GM12864 (cell line): ENCODE results near the gene HPDL.

Experiments
- DNase-seq: peaks from one replicate; pipeline ENCODE4 v3.0.0-alpha.2; 2011; ENCODE audit warnings: low read depth
- H3K4me3 ChIP-seq: 2 replicates; pipeline ENCODE4 v1.5.1; 2011; ENCODE audit warnings: mild to moderate bottlenecking, low read depth, low read length, control low read depth
- CTCF ChIP-seq: IDR thresholded peaks from 2 replicates; pipeline ENCODE4 v1.5.1; 2011; ENCODE audit warnings: low read depth, mild to moderate bottlenecking, moderate library complexity, low read length, control low read depth, inconsistent platforms; ENCODE audit errors: missing control alignments

HPDL gene

GRCh38 chr1:45322486-45323040 is 4.1 kb upstream of the HPDL start:
- no peak overlapping the region for H3K4me3 ChIP-seq
- DNase-seq, result no peak
- no peak for TF ChIP-seq CTCF

DNA sequence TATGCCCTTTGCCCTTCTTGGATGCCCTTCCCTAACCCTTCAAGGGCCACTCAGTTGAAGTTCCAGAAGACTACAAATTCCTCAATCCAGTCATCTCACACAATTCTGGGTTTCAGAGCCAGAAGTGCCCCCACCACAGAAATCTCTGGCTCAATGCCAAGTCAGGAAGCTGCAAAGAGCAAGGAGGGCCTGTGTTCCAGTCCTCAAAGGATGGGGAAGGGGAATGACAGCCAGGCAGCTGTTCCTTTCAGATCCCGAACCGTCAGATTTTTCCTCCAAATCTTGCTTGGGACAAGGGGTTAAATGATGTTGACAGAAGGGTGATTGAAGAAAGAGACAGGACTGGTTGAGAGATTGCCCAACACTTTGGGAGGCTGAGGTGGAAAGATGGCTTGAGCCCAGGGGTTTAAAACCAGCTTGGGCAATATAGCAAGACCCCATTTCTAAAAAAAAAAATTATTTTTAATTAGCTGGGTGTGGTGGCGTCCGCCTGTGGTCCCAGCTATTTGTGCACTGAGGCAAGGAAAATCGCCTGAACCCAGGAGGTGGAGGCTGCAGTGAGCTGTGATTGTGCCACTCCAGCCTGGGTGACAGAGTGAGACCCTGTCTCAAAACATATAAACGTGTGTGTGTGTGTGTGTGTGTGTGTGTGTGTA is 716 bp upstream of the HPDL start:
- no peak for DNase-seq
- no peak for TF ChIP-seq CTCF
- peak overlapping the region; percentile 78; the same call in 1 of the 2 replicates for H3K4me3 ChIP-seq

DNA sequence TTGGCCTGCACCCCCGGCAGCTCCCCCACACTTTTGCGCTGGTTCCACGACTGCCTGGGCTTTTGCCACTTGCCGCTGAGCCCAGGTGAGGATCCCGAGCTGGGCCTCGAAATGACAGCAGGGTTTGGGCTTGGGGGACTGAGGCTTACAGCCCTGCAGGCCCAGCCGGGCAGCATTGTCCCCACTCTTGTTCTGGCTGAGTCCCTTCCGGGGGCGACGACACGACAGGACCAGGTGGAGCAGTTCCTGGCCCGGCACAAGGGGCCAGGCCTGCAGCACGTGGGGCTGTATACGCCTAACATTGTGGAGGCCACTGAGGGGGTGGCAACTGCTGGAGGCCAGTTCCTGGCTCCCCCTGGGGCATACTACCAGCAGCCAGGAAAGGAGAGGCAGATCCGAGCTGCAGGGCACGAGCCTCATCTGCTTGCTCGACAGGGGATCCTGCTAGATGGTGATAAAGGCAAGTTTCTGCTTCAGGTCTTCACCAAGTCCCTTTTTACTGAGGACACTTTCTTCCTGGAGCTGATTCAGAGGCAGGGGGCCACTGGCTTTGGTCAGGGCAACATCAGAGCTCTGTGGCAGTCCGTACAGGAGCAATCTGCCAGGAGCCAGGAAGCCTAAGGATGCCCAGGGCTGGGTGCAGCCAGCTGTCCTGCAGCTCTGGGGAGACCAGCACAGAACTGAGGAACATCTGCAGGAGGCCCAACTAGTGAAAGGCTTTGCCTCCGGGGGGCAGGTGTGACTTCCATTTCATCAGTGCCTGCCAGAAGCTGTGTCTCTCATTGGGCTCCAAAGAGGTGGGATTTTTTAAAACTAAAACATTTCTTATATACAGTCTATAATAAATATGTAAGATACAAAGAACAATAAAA is 1.2 kb downstream of the HPDL start:
- peak overlapping the region; percentile 78 for H3K4me3 ChIP-seq
- no peak for TF ChIP-seq CTCF
- no peak for DNase-seq

- peak overlapping the region; percentile 78 for H3K4me3 ChIP-seq
- no peak for TF ChIP-seq CTCF
- no peak for DNase-seq
Observed at GRCh38 chr1:45328680-45329079, 2.0 kb downstream of the HPDL start.

- no peak for DNase-seq
- H3K4me3 ChIP-seq, result no peak overlapping the region
- TF ChIP-seq CTCF, result no peak
Observed at GRCh38 chr1:45329445-45329844, 2.8 kb downstream of the HPDL start.

DNA sequence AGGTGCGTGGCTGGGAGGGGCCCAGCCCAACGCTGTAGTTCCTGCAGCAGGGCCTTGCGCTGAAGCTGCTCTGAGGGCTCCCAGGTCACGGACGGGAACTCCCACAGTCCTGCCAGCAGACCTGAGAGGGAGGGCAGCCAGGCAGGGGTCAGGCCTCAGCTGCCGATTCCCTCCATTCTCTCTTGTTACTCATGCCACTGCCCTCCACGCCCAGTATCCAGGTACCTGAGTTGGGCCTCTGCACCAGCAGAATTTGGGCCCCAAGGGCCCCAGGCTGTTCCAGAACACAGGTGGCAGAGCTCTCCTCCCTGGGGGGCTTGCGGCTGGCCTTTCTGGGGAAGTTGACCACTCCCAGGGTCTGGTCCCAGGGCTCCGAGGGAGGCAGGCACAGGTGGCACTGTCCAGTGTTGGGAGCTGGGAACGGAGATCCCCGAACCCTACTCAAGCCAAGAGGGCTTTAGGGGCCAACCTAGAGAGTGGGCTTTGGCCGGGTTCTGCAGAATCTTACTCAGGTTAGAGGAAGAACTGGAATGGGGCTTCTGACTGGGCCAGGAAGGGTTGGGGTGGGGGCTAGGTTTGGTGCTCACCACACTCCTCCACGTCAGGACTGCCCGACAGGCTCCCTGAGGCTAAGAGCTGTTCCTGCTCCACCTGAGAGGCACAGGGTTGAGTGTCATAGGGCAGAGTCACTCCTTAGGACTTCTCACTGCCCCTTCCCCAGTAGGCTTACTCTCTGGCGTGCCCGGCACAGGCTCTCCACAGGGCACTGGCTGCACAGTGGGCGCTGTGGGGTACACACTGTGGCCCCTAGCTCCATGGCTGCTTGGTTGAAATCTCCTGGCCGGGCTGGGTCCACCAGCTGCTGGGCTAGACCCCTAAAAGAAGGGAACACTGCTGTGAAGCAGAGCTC is 5.0 kb downstream of the HPDL start:
- no peak for TF ChIP-seq CTCF
- H3K4me3 ChIP-seq, result no peak overlapping the region
- no peak for DNase-seq
